OCI-LY7 (cell line): ENCODE measurements around the gene TNN. TPM values are rescaled to one million over a fixed set of nuclear protein-coding genes. Genes with fewer than 3 reads are reported as not detected.

Source experiments
- BruUV-seq: library from RNA; stranded (reverse); fragments of 400-500 nt; replicated peaks from 2 replicates; lab custom pipeline; 2021; lab: Mats Ljungman, UMichigan
- CTCF ChIA-PET: fragments of 300-600 bp; sonication (Branson Sonifier 250); formaldehyde crosslinking; loops from one replicate; lab custom pipeline; 2022; ENCODE audit warnings: antibody characterized with exemption; ENCODE audit not compliant: unreplicated experiment; lab: Charles Lee
- POLR2A ChIA-PET: fragments of 300-600 bp; sonication (Branson Sonifier 250); formaldehyde crosslinking; loops from one replicate; lab custom pipeline; 2022; ENCODE audit warnings: antibody characterized with exemption; lab: Charles Lee
- DNase-seq: peaks from one replicate; pipeline ENCODE4 v3.0.0-alpha.2; 2015; ENCODE audit warnings: low spot score
- H2AFZ ChIP-seq: fragments of 200-600 bp; sonication (generic), shearing (Covaris generic); 2 replicates; pipeline ENCODE4 v1.6.1; 2014; ENCODE audit warnings: mild to moderate bottlenecking, antibody characterized with exemption, low read length, moderate library complexity
- H3K27ac ChIP-seq: fragments of 200-600 bp; sonication (generic); 2 replicates; pipeline ENCODE4 v1.5.1; 2014; ENCODE audit warnings: mixed run types, low read depth, mild to moderate bottlenecking, moderate library complexity, low read length, inconsistent platforms; ENCODE audit not compliant: poor library complexity, severe bottlenecking
- H3K36me3 ChIP-seq: fragments of 200-600 bp; sonication (generic); 2 replicates; pipeline ENCODE4 v1.6.1; 2014; ENCODE audit warnings: mild to moderate bottlenecking, antibody characterized with exemption, low read length, moderate library complexity, mixed read lengths; ENCODE audit not compliant: insufficient read depth
- H3K4me1 ChIP-seq: fragments of 200-600 bp; sonication (generic); 2 replicates; pipeline ENCODE4 v1.5.1; 2014; ENCODE audit warnings: mild to moderate bottlenecking, low read length; ENCODE audit not compliant: insufficient read depth, poor library complexity, severe bottlenecking
- H3K4me2 ChIP-seq: fragments of 200-600 bp; sonication (generic); 2 replicates; pipeline ENCODE4 v1.6.1; 2014; ENCODE audit warnings: mild to moderate bottlenecking, low read length
- H3K4me3 ChIP-seq: fragments of 200-600 bp; sonication (generic); 2 replicates; pipeline ENCODE4 v1.5.1; 2014; ENCODE audit warnings: mild to moderate bottlenecking, low read depth, low read length; ENCODE audit not compliant: poor library complexity, severe bottlenecking
- H3K79me2 ChIP-seq: fragments of 200-600 bp; sonication (generic); 2 replicates; pipeline ENCODE4 v1.6.1; 2016; ENCODE audit warnings: low read depth, mild to moderate bottlenecking, low read length, moderate library complexity, mixed read lengths; ENCODE audit not compliant: insufficient read depth
- H3K9me2 ChIP-seq: fragments of 200-600 bp; sonication (generic); 2 replicates; pipeline ENCODE4 v1.6.1; 2016; ENCODE audit warnings: mild to moderate bottlenecking, low read length, mixed read lengths; ENCODE audit not compliant: insufficient read depth
- H3K9me3 ChIP-seq: fragments of 200-600 bp; sonication (generic); 2 replicates; pipeline ENCODE4 v1.6.1; 2014; ENCODE audit warnings: mild to moderate bottlenecking, mixed run types, low read length, mixed read lengths
- H4K20me1 ChIP-seq: fragments of 200-600 bp; sonication (generic); 2 replicates; pipeline ENCODE4 v1.6.1; 2014; ENCODE audit warnings: mild to moderate bottlenecking, antibody characterized with exemption, low read length, moderate library complexity, mixed read lengths; ENCODE audit not compliant: insufficient read depth
- EZH2phosphoT487 ChIP-seq: fragments of 200-600 bp; sonication (generic); IDR thresholded peaks from 2 replicates; pipeline ENCODE4 v1.6.1; 2018; ENCODE audit warnings: low read depth, borderline replicate concordance, mild to moderate bottlenecking, mixed run types, antibody characterized with exemption, low read length, moderate library complexity, mixed read lengths
- intact Hi-C: fragments of 100-400 bp; cut with micrococcal nuclease; formaldehyde crosslinking; loops from one replicate; pipeline ENCODE4 v1.10.0; 2022; ENCODE audit not compliant: unreplicated experiment
- total RNA-seq, 2 experiments: library from RNA; depleted of rRNA in 1 of 2; stranded (reverse); fragments of >200 nt in 1 of 2; shearing (Covaris generic) in 1 of 2; gene quantifications; 2 replicates each; pipeline ENCODE4 v1.2.3, GENCODE V29; 2014 to 2022
- TF ChIP-seq, protein P1 (sequence below): fragments of 200-600 bp; sonication (generic); conservative IDR thresholded peaks from 2 replicates; pipeline ENCODE4 v1.5.1; 2014; ENCODE audit warnings: mild to moderate bottlenecking, antibody characterized with exemption, low read length, moderate library complexity, mixed read lengths

The TNN gene
- total RNA-seq, 2 experiments from 2014 or later: not detected

DNA sequence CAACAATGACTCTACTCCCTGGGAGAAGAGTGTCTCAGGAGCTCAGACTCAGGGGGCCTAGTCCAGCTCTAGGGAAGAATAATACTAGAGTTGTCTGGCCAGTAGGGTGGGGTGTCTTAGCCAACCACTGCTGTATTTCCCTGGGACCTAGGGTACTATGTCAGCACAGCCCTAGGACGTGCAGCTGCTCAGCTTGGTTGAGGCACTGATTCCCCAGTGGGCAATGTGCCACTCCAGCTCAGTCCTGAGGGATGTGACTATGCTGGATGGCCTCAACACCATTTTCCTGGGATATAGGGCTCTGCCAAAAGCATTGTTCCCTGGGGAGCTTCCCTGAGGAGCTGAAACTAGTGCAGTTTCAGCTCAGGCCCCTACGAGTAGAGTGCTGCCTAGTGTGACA is 47.4 kb downstream of the TNN start:
- H3K27ac ChIP-seq: no peak overlapping the region
- ChIA-PET CTCF (interaction anchor here (1.0 kb wide), 1 partner anchor 10 kb away, joined by 4 read pairs; no protein-coding TSS in a partner anchor), POLR2A (interaction anchor here (0.6 to 1.4 kb wide), 3 partner anchors 10 to 231 kb away, joined by 3 to 4 read pairs (median 3); no protein-coding TSS in a partner anchor)
- intact Hi-C loops: no loop called here
- no peaks in the 10 kb centered on the region for H3K36me3 ChIP-seq
- no peaks in the 10 kb centered on the region for H3K9me2 ChIP-seq
- no TSS peak for BruUV-seq
- H3K4me1 ChIP-seq: no peaks in the 10 kb centered on the region
- no peak overlapping the region for H3K4me2 ChIP-seq
- no peaks in the 10 kb centered on the region for H3K79me2 ChIP-seq
- peaks cover 8% of the 10 kb centered on the region for H3K9me3 ChIP-seq
- TF ChIP-seq, protein P1, sequence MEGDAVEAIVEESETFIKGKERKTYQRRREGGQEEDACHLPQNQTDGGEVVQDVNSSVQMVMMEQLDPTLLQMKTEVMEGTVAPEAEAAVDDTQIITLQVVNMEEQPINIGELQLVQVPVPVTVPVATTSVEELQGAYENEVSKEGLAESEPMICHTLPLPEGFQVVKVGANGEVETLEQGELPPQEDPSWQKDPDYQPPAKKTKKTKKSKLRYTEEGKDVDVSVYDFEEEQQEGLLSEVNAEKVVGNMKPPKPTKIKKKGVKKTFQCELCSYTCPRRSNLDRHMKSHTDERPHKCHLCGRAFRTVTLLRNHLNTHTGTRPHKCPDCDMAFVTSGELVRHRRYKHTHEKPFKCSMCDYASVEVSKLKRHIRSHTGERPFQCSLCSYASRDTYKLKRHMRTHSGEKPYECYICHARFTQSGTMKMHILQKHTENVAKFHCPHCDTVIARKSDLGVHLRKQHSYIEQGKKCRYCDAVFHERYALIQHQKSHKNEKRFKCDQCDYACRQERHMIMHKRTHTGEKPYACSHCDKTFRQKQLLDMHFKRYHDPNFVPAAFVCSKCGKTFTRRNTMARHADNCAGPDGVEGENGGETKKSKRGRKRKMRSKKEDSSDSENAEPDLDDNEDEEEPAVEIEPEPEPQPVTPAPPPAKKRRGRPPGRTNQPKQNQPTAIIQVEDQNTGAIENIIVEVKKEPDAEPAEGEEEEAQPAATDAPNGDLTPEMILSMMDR: no peak
- no peak for TF ChIP-seq EZH2phosphoT487
- DNase-seq: no peak
- no peaks in the 10 kb centered on the region for H4K20me1 ChIP-seq
- no peak overlapping the region for H2AFZ ChIP-seq
- no peak overlapping the region for H3K4me3 ChIP-seq

DNA sequence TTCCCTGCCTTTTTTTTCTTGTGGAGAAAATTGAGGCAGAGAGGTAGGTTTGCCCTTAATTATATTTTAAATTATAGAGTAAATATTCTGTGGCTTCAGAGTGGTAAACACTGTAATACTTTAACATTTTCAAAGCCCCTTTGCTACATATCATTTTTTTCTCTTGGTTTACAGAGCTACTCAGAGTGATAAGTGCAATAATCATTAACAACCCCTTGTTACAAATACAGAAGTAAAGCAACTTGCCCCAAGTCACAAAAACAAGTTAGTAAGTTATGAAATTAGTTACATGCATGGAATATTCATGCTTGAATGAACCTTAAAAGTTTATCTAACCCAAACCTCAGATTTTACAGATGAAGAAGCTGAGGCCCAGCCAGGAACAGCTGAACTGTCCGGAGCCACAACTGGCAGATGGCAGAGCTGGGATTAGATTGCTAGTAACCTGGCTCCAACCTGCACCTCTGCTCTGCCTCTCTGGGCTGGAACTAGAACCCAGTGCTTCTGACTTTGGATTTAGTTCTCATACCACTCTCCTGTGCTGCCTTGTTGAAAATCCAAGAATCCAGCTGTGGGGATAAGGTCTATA is 48.7 kb downstream of the TNN start:
- Histone ChIP-seq H3K9me2 (no peaks in the 10 kb centered on the region), H3K36me3 (no peaks in the 10 kb centered on the region), H2AFZ (no peak overlapping the region), H3K9me3 (peaks cover 8% of the 10 kb centered on the region), H3K79me2 (no peaks in the 10 kb centered on the region), H3K27ac (no peak overlapping the region), H3K4me3 (no peak overlapping the region), H3K4me1 (no peaks in the 10 kb centered on the region), H3K4me2 (no peak overlapping the region), H4K20me1 (no peaks in the 10 kb centered on the region)
- no TSS peak for BruUV-seq
- no peak for TF ChIP-seq EZH2phosphoT487
- TF ChIP-seq, protein P1: no peak
- CTCF ChIA-PET: no interaction called here
- no peak for DNase-seq
- POLR2A ChIA-PET: interaction anchor here (0.6 to 1.0 kb wide), 4 partner anchors 30 to 262 kb away, joined by 3 read pairs; no protein-coding TSS in a partner anchor
- intact Hi-C loops: no loop called here

DNA sequence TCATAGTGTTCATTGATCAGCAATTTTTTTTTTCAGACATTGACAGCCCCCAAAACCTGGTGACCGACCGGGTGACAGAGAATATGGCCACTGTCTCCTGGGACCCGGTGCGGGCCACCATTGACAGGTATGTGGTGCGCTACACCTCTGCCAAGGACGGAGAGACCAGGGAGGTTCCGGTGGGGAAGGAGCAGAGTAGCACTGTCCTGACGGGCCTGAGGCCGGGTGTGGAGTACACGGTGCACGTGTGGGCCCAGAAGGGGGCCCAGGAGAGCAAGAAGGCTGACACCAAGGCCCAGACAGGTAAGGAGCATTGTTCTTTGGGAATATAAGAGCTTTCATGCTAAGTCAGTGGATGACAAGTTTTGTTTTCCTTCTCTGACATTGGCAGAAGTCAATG is 49.3 kb downstream of the TNN start:
- Histone ChIP-seq H3K9me3 (peaks cover 8% of the 10 kb centered on the region; the same call in 1 of the 2 replicates), H2AFZ (no peak overlapping the region), H3K79me2 (no peaks in the 10 kb centered on the region), H3K4me3 (no peak overlapping the region), H3K4me2 (no peak overlapping the region), H3K36me3 (no peaks in the 10 kb centered on the region), H4K20me1 (no peaks in the 10 kb centered on the region), H3K4me1 (no peaks in the 10 kb centered on the region), H3K9me2 (no peaks in the 10 kb centered on the region), H3K27ac (no peak overlapping the region)
- BruUV-seq: no TSS peak
- ChIA-PET POLR2A (interaction anchor here (0.6 kb wide), 2 partner anchors 138 to 262 kb away, joined by 3 read pairs; no protein-coding TSS in a partner anchor), CTCF (no interaction called here)
- no peak for DNase-seq
- no peak for TF ChIP-seq EZH2phosphoT487
- TF ChIP-seq, protein P1: no peak
- intact Hi-C loops: no loop called here
